T47D (cell line): ENCODE measurements around the gene PSMB7.

ENCODE experiments used
- DNase-seq, 2 experiments: peaks; one replicate each; pipeline versions ENCODE4 v3.0.0 to v3.0.0-alpha.2; 2011 to 2012; ENCODE audit warnings: low read depth in 1 of 2, low spot score in 1 of 2
- JUND ChIP-seq: IDR thresholded peaks from 2 replicates; pipeline ENCODE4 v1.6.1; 2012; ENCODE audit warnings: low read depth
- in situ Hi-C: cut with HindIII; loops from 2 replicates; pipeline ENCODE4 v1.10.0; 2016; ENCODE audit warnings: low sequenced_read_pairs, low pct_unique_long_range_greater_than_20kb

PSMB7 gene

GRCh38 chr9:124452326-124452725, 37.1 kb upstream of the PSMB7 start:
- no peak for DNase-seq
- TF ChIP-seq JUND: no peak
- in situ Hi-C loops: no loop called here

- TF ChIP-seq JUND: no peak
- in situ Hi-C loops: no loop called here
- no peak for DNase-seq
These were observed 35.9 kb upstream of the PSMB7 start for GRCh38 chr9:124450931-124451661.

- TF ChIP-seq JUND: no peak
- no peak for DNase-seq
- in situ Hi-C loops: no loop called here
These were observed 35.1 kb upstream of the PSMB7 start, which contains the start of gene ADGRD2 for GRCh38 chr9:124450241-124450924. ADGRD2 (plus strand) TSS chr9:124450451; CDS start chr9:124451667, 1,216 bp downstream.

- in situ Hi-C loops: no loop called here
- DNase-seq: no peak
- no peak for TF ChIP-seq JUND
These were observed 34.3 kb upstream of the PSMB7 start for GRCh38 chr9:124449381-124450151.

- no peak for TF ChIP-seq JUND
- no peak for DNase-seq
- in situ Hi-C loops: no loop called here
These were observed 32.8 kb upstream of the PSMB7 start for GRCh38 chr9:124448019-124448418.

- no peak for TF ChIP-seq JUND
- in situ Hi-C loops: no loop called here
- DNase-seq: no peak
These were observed 32.0 kb upstream of the PSMB7 start for GRCh38 chr9:124447297-124447661.

GRCh38 chr9:124444166-124444565, 28.9 kb upstream of the PSMB7 start:
- in situ Hi-C loops: no loop called here
- no peak for TF ChIP-seq JUND
- DNase-seq: no peak

- in situ Hi-C loops: no loop called here
- no peak for DNase-seq
- TF ChIP-seq JUND: no peak
These were observed 28.4 kb upstream of the PSMB7 start for GRCh38 chr9:124443625-124444024.

GRCh38 chr9:124442826-124443225, 27.6 kb upstream of the PSMB7 start:
- TF ChIP-seq JUND: no peak
- in situ Hi-C loops: no loop called here
- no peak for DNase-seq

- DNase-seq: no peak
- TF ChIP-seq JUND: no peak
- in situ Hi-C loops: no loop called here
These were observed 27.1 kb upstream of the PSMB7 start for GRCh38 chr9:124442379-124442778.

- no peak for TF ChIP-seq JUND
- in situ Hi-C loops: no loop called here
- DNase-seq: no peak
These were observed 26.0 kb upstream of the PSMB7 start for GRCh38 chr9:124441291-124441690.

GRCh38 chr9:124440786-124441185, 25.5 kb upstream of the PSMB7 start:
- in situ Hi-C loops: no loop called here
- TF ChIP-seq JUND: no peak

More at GRCh38 chr9:124440786-124441185, 25.5 kb upstream of the PSMB7 start:
- no peak for DNase-seq
